ENCODE measurements around the gene IRF1. TPM values are rescaled to one million over a fixed set of nuclear protein-coding genes. Genes with fewer than 3 reads are reported as not detected.
"Not testable (repeated sequence)": the region's sequence is repeated elsewhere in the genome, so short reads cannot be mapped to it uniquely, and the experiment has no call there.

The IRF1 gene
- polyA plus RNA-seq, 3 donors = 125 to 363 (median 129) TPM

GRCh38 chr5:132486318-132487094 lies 4.1 kb downstream of the IRF1 start:
- peak overlapping the region in 6 of 7 donors; percentile 46 to 92 (median 82) for H3K27ac Mint-ChIP-seq
- H3K27me3 ChIP-seq (ENCODE audit: control insufficient read depth in 2 of 2, insufficient read depth in 2 of 2, low read length in 2 of 2) = no peaks in the 10 kb centered on the region
- DNase-seq = no peak
- H3K4me2 ChIP-seq (replicated peaks; ENCODE audit: extremely low read depth, low read length, poor library complexity, severe bottlenecking) = peak overlapping the region; percentile 100
- H4K20me1 ChIP-seq (ENCODE audit: insufficient read depth, low read length) = peaks cover 88% of the 10 kb centered on the region
- peaks cover 0 to 4% (median 0%) of the 10 kb centered on the region in 7 donors for H3K9me3 Mint-ChIP-seq
- TF ChIP-seq CTCF (IDR thresholded peaks at IDR 0.05) = no peak
- H3K79me2 ChIP-seq (ENCODE audit: insufficient read depth, low read length) = peaks cover 79% of the 10 kb centered on the region
- H3K4me3 ChIP-seq (replicated peaks in 1 of 3; ENCODE audit: low read depth in 2 of 3, low read length in 3 of 3) = peak overlapping the region; percentile 88 to 98 (median 91)
- peaks cover 72 to 82% of the 10 kb centered on the region in 2 donors for H3K36me3 Mint-ChIP-seq
- WGBS (ENCODE audit: insufficient coverage) = 93% methylated on average over 12 of the region's 14 CpGs
- peak overlapping the region; percentile 97 to 98 for H3K4me3 Mint-ChIP-seq
- intact Hi-C loops (cut with micrococcal nuclease) = loop anchor here (5.0 kb wide), 2 partner anchors 69 to 194 kb away; partner anchors contain the start of gene SLC22A4 (in 1 of the 2)
- peak overlapping the region; percentile 33 to 97 for H3K27ac ChIP-seq (ENCODE audit: low read depth in 1 of 2, low read length in 2 of 2)
- H3K27me3 Mint-ChIP-seq (ENCODE audit: low read depth in 3 of 3) = peaks cover 0 to 4% (median 0%) of the 10 kb centered on the region in 3 donors
- peaks cover 62% of the 10 kb centered on the region for H3K4me1 Mint-ChIP-seq
- H3K9ac ChIP-seq (ENCODE audit: insufficient read depth, low read length, poor library complexity, severe bottlenecking) = peak overlapping the region; percentile 29
- peaks cover 68 to 80% of the 10 kb centered on the region in 2 donors for H3K36me3 ChIP-seq (replicated peaks in 1 of 2; ENCODE audit: control insufficient read depth in 1 of 2, insufficient read depth in 2 of 2, low read length in 2 of 2)
- H3K9me3 ChIP-seq (replicated peaks in 1 of 2; ENCODE audit: control insufficient read depth in 1 of 2, insufficient read depth in 1 of 2, low read length in 2 of 2) = no peaks in the 10 kb centered on the region
- H3K4me1 ChIP-seq (ENCODE audit: control insufficient read depth in 1 of 2, insufficient read depth in 2 of 2, low read length in 2 of 2) = peaks cover 52 to 72% of the 10 kb centered on the region in 2 donors
- no peak overlapping the region for H2AFZ ChIP-seq (ENCODE audit: insufficient read depth, low read depth, low read length, poor library complexity, severe bottlenecking)

GRCh38 chr5:132485641-132486317 lies 4.8 kb downstream of the IRF1 start:
- peak overlapping the region in 1 of 2 donors; percentile 97 for H3K27ac ChIP-seq (ENCODE audit: low read depth in 1 of 2, low read length in 2 of 2)
- H3K4me3 Mint-ChIP-seq = peak overlapping the region; percentile 97 to 98
- H3K9me3 ChIP-seq (replicated peaks in 1 of 2; ENCODE audit: control insufficient read depth in 1 of 2, insufficient read depth in 1 of 2, low read length in 2 of 2) = no peaks in the 10 kb centered on the region
- H3K36me3 Mint-ChIP-seq = peaks cover 77 to 88% of the 10 kb centered on the region in 2 donors
- H3K4me3 ChIP-seq (replicated peaks in 1 of 3; ENCODE audit: low read depth in 2 of 3, low read length in 3 of 3) = peak overlapping the region in 2 of 3 experiments; percentile 88 to 98
- H3K9me3 Mint-ChIP-seq = peaks cover 0 to 4% (median 0%) of the 10 kb centered on the region in 7 donors
- peaks cover 47 to 70% of the 10 kb centered on the region in 2 donors for H3K4me1 ChIP-seq (ENCODE audit: control insufficient read depth in 1 of 2, insufficient read depth in 2 of 2, low read length in 2 of 2)
- H2AFZ ChIP-seq (ENCODE audit: insufficient read depth, low read depth, low read length, poor library complexity, severe bottlenecking) = no peak overlapping the region
- H4K20me1 ChIP-seq (ENCODE audit: insufficient read depth, low read length) = peaks cover 95% of the 10 kb centered on the region
- H3K4me2 ChIP-seq (replicated peaks; ENCODE audit: extremely low read depth, low read length, poor library complexity, severe bottlenecking) = peak overlapping the region; percentile 100
- H3K27ac Mint-ChIP-seq = peak overlapping the region; percentile 63 to 90 (median 82)
- H3K36me3 ChIP-seq (replicated peaks in 1 of 2; ENCODE audit: control insufficient read depth in 1 of 2, insufficient read depth in 2 of 2, low read length in 2 of 2) = peaks cover 72 to 87% of the 10 kb centered on the region in 2 donors
- peaks cover 67% of the 10 kb centered on the region for H3K4me1 Mint-ChIP-seq
- peaks cover 73% of the 10 kb centered on the region for H3K79me2 ChIP-seq (ENCODE audit: insufficient read depth, low read length)
- intact Hi-C loops (cut with micrococcal nuclease) = loop anchor here (5.0 kb wide), 2 partner anchors 68 to 193 kb away; partner anchors contain the start of gene SLC22A4 (in 1 of the 2)
- peaks cover 0 to 4% (median 0%) of the 10 kb centered on the region in 3 donors for H3K27me3 Mint-ChIP-seq (ENCODE audit: low read depth in 3 of 3)
- TF ChIP-seq CTCF (IDR thresholded peaks at IDR 0.05) = no peak
- peak overlapping the region; percentile 29 for H3K9ac ChIP-seq (ENCODE audit: insufficient read depth, low read length, poor library complexity, severe bottlenecking)
- DNase-seq = peak; percentile 58 to 69 (median 65)
- H3K27me3 ChIP-seq (ENCODE audit: control insufficient read depth in 2 of 2, insufficient read depth in 2 of 2, low read length in 2 of 2) = no peaks in the 10 kb centered on the region
- WGBS (ENCODE audit: insufficient coverage) = 46% methylated on average over 6 of the region's 6 CpGs

GRCh38 chr5:132484876-132485640 lies 5.5 kb downstream of the IRF1 start:
- not testable (repeated sequence) for H3K27me3 ChIP-seq (ENCODE audit: control insufficient read depth in 2 of 2, insufficient read depth in 2 of 2, low read length in 2 of 2); H3K9me3 Mint-ChIP-seq; H3K27me3 Mint-ChIP-seq (ENCODE audit: low read depth in 3 of 3); DNase-seq; H3K9me3 ChIP-seq (replicated peaks in 1 of 2; ENCODE audit: control insufficient read depth in 1 of 2, insufficient read depth in 1 of 2, low read length in 2 of 2); H2AFZ ChIP-seq (ENCODE audit: insufficient read depth, low read depth, low read length, poor library complexity, severe bottlenecking)
- peak overlapping the region in 5 of 7 donors; percentile 73 to 90 (median 82) for H3K27ac Mint-ChIP-seq
- Histone ChIP-seq H3K9ac (ENCODE audit: insufficient read depth, low read length, poor library complexity, severe bottlenecking) (peak overlapping the region; percentile 29), H3K36me3 (replicated peaks in 1 of 2; ENCODE audit: control insufficient read depth in 1 of 2, insufficient read depth in 2 of 2, low read length in 2 of 2) (peaks cover 72 to 88% of the 10 kb centered on the region in 2 donors), H3K4me1 (ENCODE audit: control insufficient read depth in 1 of 2, insufficient read depth in 2 of 2, low read length in 2 of 2) (peaks cover 47 to 71% of the 10 kb centered on the region in 2 donors), H3K79me2 (ENCODE audit: insufficient read depth, low read length) (peaks cover 68% of the 10 kb centered on the region), H3K4me3 (replicated peaks in 1 of 3; ENCODE audit: low read depth in 2 of 3, low read length in 3 of 3) (peak overlapping the region in 1 of 3 experiments; percentile 98), H4K20me1 (ENCODE audit: insufficient read depth, low read length) (peaks cover 98% of the 10 kb centered on the region), H3K27ac (ENCODE audit: low read depth in 1 of 2, low read length in 2 of 2) (peak overlapping the region in 1 of 2 donors; percentile 97), H3K4me2 (replicated peaks; ENCODE audit: extremely low read depth, low read length, poor library complexity, severe bottlenecking) (peak overlapping the region; percentile 100)
- H3K4me3 Mint-ChIP-seq = peak overlapping the region; percentile 97 to 98
- intact Hi-C loops (cut with micrococcal nuclease) = loop anchor here (5.0 kb wide), 2 partner anchors 68 to 193 kb away; partner anchors contain the start of gene SLC22A4 (in 1 of the 2)
- peaks cover 77 to 88% of the 10 kb centered on the region in 2 donors for H3K36me3 Mint-ChIP-seq
- 91% methylated on average over 4 of the region's 12 CpGs for WGBS (ENCODE audit: insufficient coverage)
- peaks cover 74% of the 10 kb centered on the region for H3K4me1 Mint-ChIP-seq
